Stimulated activated CD4-positive, alpha-beta T cell treated with anti-CD3 and anti-CD28 coated beads, Interleukin-2, amount 100 ng/mL, for 48 hours (primary cell): Measurements from ENCODE around the gene WBP1L.

Source experiments
- DNase-seq, 2 donors: peaks; one replicate each; pipeline ENCODE4 v3.0.0-alpha.2; 2020

Gene WBP1L

GRCh38 chr10:102781921-102782557 is 38.3 kb downstream of the WBP1L start:
- no peak for DNase-seq

- DNase-seq: no peak
Measured at GRCh38 chr10:102782673-102783551, 39.2 kb downstream of the WBP1L start.

DNA sequence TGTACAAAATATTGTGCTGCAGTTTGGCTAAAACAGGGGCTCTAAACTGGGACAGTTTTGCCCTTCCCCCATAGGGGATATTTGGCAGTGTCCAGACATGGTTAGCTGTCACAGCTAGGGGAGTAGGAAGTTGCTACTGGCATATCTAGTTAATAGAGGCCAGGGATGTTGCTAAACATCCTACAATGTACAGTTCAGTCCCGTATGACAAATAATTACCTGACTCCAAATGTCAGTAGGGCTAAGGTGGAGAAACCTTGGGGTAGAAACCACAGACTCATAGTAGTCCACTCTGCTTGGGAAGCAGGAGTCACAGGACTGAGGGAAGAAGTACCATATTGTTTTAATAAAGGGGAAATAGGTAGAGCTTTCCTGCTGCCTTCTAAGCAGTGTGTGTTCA is 39.8 kb downstream of the WBP1L start:
- DNase-seq: no peak

- DNase-seq: no peak
Measured at GRCh38 chr10:102785818-102786217, 42.1 kb downstream of the WBP1L start.

- no peak for DNase-seq
Measured at GRCh38 chr10:102791754-102792395, 48.1 kb downstream of the WBP1L start.

GRCh38 chr10:102795453-102796406 is 52.0 kb downstream of the WBP1L start:
- no peak for DNase-seq

DNA sequence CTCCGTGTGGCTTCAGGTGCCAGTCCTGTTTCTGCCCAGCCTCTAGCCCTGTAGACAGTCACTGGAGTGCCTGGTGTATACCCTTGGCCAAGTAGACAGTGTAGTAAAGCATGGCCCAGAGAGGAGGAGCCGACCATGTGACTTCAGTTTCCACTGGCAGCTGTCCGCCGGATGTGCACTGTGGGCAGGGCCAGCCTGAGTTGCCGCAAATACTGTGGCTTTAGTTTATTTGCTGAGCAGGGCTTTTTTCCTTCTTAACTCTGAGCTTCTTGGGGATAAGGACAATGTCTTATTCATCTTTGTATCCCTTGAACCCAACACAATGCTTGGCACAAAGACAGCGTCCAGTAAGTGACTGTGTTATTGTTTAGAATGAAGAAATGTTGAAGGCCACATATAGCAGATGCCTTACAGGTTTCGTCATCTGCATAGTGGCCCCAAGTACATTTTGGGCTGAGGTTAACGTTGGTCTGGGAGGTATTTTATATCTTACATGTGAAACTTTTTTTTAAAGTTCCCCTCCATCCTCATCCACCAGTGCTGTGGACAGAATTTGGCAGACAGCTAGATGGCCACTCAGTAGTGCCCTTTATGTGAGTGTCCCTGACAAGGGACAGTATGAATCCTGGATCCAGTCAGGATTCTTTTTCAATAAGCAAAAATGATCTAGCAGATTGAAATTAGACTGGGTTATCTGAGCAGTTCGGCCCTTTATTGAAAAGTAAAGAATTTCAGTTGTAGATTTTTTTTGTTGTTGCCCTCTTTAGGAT is 52.8 kb downstream of the WBP1L start:
- DNase-seq: peak; percentile 33 to 39

- no peak for DNase-seq
Measured at GRCh38 chr10:102799691-102800471, 56.1 kb downstream of the WBP1L start.

GRCh38 chr10:102800611-102801335 is 57.0 kb downstream of the WBP1L start:
- DNase-seq: no peak

DNA sequence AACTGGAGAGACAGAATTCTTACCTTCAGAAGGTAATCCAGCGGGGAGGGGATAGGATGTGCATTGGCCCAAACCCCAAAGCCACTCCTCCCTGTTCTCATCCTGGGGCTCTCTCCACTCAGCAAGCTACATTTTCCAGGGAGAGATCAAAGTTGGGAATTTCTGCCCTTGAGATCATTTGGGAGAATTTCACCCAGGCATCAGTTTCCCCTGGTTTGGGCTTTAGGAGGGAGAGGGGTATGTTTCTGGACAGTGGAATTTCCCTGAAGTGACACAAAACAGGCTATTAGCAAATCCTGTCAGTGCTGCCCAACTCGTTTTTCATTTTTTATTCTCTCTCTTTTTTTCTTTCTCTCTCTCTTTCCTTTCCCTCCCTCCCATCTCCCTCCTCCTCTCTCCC is 57.7 kb downstream of the WBP1L start:
- no peak for DNase-seq

GRCh38 chr10:102801978-102802377 is 58.2 kb downstream of the WBP1L start:
- no peak for DNase-seq

DNA sequence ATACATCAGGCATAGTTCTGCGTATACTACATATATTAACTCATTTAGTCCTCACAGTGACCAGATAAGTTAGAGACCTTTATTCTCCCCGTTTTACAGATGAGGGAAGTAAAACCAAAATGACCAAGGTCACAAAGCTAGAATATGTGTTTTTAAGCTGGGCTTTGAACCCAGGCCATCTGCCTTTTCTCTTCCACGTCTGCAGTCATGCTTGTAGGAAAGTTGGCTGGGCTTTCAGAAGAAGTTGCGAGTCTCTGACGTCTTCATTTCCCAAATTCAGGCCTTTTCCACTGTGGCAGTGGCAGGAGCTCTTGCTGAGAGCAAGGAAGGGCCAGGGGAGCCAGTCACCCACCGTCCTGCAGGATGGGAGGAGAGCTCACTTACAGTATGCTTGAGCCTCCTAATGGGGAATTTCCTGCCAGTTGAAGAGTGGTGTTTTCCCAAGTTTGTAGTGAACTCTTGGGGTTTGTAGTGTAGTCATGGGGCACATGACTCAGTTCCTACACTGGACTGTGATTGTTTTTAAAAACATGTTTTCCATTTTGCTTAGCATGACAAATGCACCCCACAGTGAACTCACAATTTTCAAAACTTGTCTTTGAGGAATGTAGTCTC is 59.3 kb downstream of the WBP1L start:
- DNase-seq: no peak

DNA sequence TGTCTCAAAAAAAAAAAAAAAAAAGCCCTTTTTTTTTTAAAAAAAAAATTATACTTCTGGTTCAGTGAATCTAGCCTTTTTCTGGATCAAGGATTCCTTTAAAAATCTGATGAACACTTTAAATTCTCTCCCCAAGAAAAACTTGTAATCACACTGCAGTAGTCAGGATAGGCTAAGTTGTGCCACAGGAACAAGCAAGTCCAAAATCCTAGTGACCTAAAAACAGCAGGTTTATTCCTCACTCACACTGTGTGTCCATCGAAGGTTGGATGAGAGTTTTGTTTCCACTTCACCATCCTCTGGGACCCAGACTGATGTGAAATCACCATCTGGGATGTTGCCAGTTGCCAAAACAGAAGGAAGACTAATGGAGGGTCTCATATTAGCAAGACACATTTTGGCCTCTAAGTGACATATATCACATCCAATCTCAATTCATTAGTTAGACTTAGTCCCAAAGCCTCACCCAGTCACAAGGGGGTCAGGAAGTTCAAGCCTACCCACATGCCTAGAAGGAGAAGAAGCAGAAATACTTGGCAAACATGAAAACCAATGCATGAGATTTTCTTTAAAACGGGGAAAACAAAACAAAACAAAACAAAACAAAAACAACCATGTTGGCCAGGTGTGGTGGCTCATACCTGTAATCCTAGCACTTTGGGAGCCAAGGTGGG is 60.8 kb downstream of the WBP1L start:
- DNase-seq: no peak

DNA sequence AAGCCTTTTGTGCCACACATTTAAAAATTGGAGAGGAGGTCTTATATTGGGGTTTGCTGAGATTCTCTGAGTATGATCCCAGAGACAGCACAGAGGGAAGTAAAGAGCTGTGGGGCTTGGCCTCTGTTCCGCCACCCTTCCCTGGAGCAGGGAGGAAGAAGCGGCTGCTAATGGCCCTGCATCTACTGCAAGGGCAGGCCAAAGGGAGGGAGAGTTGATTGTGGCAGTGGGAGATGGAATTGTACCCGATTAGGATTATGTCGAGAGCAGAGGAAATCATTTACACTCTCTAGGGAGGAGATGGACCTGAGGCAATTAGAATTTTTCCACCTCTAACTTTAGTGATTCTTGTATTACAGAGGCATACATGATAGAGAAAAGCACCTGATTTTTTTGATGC is 64.6 kb downstream of the WBP1L start:
- DNase-seq: no peak

GRCh38 chr10:102811346-102811745 is 67.6 kb downstream of the WBP1L start:
- DNase-seq: no peak

- DNase-seq: no peak
Measured at GRCh38 chr10:102812231-102812876, 68.6 kb downstream of the WBP1L start.

DNA sequence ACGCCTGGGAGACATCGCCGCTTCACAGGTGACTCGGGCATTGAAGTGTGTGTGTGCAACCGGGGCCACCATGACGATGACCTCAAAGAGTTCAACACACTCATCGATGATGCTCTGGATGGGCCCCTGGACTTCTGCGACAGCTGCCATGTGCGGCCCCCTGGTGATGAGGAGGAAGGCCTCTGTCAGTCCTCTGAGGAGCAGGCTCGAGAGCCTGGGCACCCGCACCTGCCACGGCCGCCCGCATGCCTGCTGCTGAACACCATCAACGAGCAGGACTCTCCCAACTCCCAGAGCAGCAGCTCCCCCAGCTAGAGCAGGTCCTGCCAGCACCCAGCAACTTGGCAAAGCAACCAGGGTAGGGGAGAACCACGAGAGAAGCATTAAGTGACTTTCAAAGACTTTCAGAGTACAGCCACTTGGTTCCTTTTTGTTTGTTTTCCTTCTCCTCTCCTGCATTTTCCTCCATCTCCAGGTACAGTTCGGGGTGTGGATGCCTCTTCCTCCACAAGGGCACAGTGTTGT is 69.3 kb downstream of the WBP1L start:
- no peak for DNase-seq

- DNase-seq: no peak
Measured at GRCh38 chr10:102813734-102814452, 70.1 kb downstream of the WBP1L start.
